Calu3 (cell line): ENCODE results near the gene CDC27. TPM values are rescaled to one million over a fixed set of nuclear protein-coding genes. Genes with fewer than 3 reads are reported as not detected.
A peak's percentile ranks its signal among the peaks of the same experiment; 100 is the strongest.

Experiments
- Bru-seq: library from RNA; stranded (reverse); fragments of 400-500 nt; gene quantifications from one replicate; lab custom pipeline; 2021; lab: Mats Ljungman, UMichigan
- BruChase-seq, 2 experiments: library from RNA; stranded (reverse); fragments of 400-500 nt; gene quantifications; one replicate each; lab custom pipeline; 2021; lab: Mats Ljungman, UMichigan
- BruUV-seq: library from RNA; stranded (reverse); fragments of 400-500 nt; replicated peaks from 2 replicates; lab custom pipeline; 2021; lab: Mats Ljungman, UMichigan
- CTCF ChIA-PET: fragments of 300-600 bp; sonication (Branson Sonifier 250); formaldehyde crosslinking; loops from one replicate; lab custom pipeline; 2022; ENCODE audit warnings: antibody characterized with exemption; lab: Charles Lee
- DNase-seq: peaks from one replicate; pipeline ENCODE4 v3.0.0; 2022
- H3K27ac Mint-ChIP-seq: one replicate; pipeline ENCODE4 v1.8.0; 2022; ENCODE audit warnings: mixed read lengths; ENCODE audit not compliant: unreplicated experiment
- H3K27me3 Mint-ChIP-seq: one replicate; pipeline ENCODE4 v1.8.0; 2022; ENCODE audit warnings: mixed read lengths; ENCODE audit not compliant: unreplicated experiment
- H3K36me3 Mint-ChIP-seq: one replicate; pipeline ENCODE4 v1.8.0; 2022; ENCODE audit warnings: mild to moderate bottlenecking, moderate library complexity, mixed read lengths; ENCODE audit not compliant: insufficient read depth, unreplicated experiment
- H3K4me1 Mint-ChIP-seq: one replicate; pipeline ENCODE4 v1.8.0; 2022; ENCODE audit warnings: mild to moderate bottlenecking, low read depth, mixed read lengths; ENCODE audit not compliant: unreplicated experiment
- H3K4me3 Mint-ChIP-seq: one replicate; pipeline ENCODE4 v1.8.0; 2022; ENCODE audit warnings: mild to moderate bottlenecking, low read depth, moderate library complexity, mixed read lengths; ENCODE audit not compliant: unreplicated experiment
- H3K9me3 Mint-ChIP-seq: one replicate; pipeline ENCODE4 v1.8.0; 2022; ENCODE audit warnings: low read depth, mixed read lengths; ENCODE audit not compliant: unreplicated experiment
- CTCF ChIP-seq: fragments of 200-600 bp; IDR thresholded peaks from one replicate; pipeline ENCODE4 v1.8.0; 2022; ENCODE audit warnings: antibody characterized with exemption; ENCODE audit not compliant: unreplicated experiment
- intact Hi-C: fragments of 100-400 bp; cut with micrococcal nuclease; formaldehyde crosslinking; loops from one replicate; pipeline ENCODE4 v1.10.0; 2022; ENCODE audit not compliant: unreplicated experiment
- long read RNA-seq: library from polyadenylated mRNA; stranded (forward); transcript quantifications from one replicate; pipeline ENCODE4 v2.0.0, GENCODE V29; 2022
- total RNA-seq: library from RNA; stranded (reverse); gene quantifications from 2 replicates; pipeline ENCODE4 v1.2.3, GENCODE V29; 2022

CDC27 gene
- total RNA-seq (132 and 133 TPM in 2 replicates), Bru-seq, nascent RNA (percentile 94 among the genes with signal in this experiment), BruChase-seq, experiment 1, labeled RNA remaining after a 6-hour chase (percentile 93 among the genes with signal in this experiment), BruChase-seq, experiment 2, labeled RNA remaining after a 2-hour chase (percentile 95 among the genes with signal in this experiment)
- long read RNA-seq, full-length matches to known transcripts, result 14 of 31 reads
- long read RNA-seq, partial matches to known transcripts, result 1 of 31 reads
- long read RNA-seq, other reads (novel, unspliced or antisense), result 16 of 31 reads

- CTCF ChIA-PET, result interaction anchor here (0.6 to 1.9 kb wide), 9 partner anchors 12 to 460 kb away, joined by 3 to 6 read pairs (median 3); partner anchors contain the start of genes EFCAB13 and KPNB1
- peak within 1 kb of the TSS; percentile 87 for H3K27ac Mint-ChIP-seq
- no peaks in the 10 kb centered on the region for H3K27me3 Mint-ChIP-seq
- peak; percentile 100 for DNase-seq
- H3K36me3 Mint-ChIP-seq, result peaks cover 17% of the 10 kb centered on the region
- peak within 1 kb of the TSS; percentile 93 for H3K4me3 Mint-ChIP-seq
- intact Hi-C loops, result no loop called here
- no peak for TF ChIP-seq CTCF
- H3K4me1 Mint-ChIP-seq, result peaks cover 28% of the 10 kb centered on the region
- BruUV-seq, result no TSS peak
- no peaks in the 10 kb centered on the region for H3K9me3 Mint-ChIP-seq
Measured at GRCh38 chr17:47188876-47189731, at the start of gene CDC27. TSS of gene CDC27 (minus strand) at chr17:47189295. CDS start at chr17:47189172, 123 bp downstream.

- intact Hi-C loops, result no loop called here
- Mint-ChIP-seq H3K36me3 (peaks cover 6% of the 10 kb centered on the region), H3K27me3 (no peaks in the 10 kb centered on the region), H3K27ac (no peak overlapping the region), H3K4me3 (no peak overlapping the region), H3K4me1 (peaks cover 21% of the 10 kb centered on the region), H3K9me3 (no peaks in the 10 kb centered on the region)
- no peak for TF ChIP-seq CTCF
- no TSS peak for BruUV-seq
- CTCF ChIA-PET, result no interaction called here
- DNase-seq, result no peak
Measured at GRCh38 chr17:47238321-47239010, 49.4 kb upstream of the CDC27 start.

- Mint-ChIP-seq H3K4me1 (peaks cover 21% of the 10 kb centered on the region), H3K36me3 (peaks cover 6% of the 10 kb centered on the region), H3K27ac (no peak overlapping the region), H3K27me3 (no peaks in the 10 kb centered on the region), H3K4me3 (no peak overlapping the region), H3K9me3 (no peaks in the 10 kb centered on the region)
- no TSS peak for BruUV-seq
- CTCF ChIA-PET, result no interaction called here
- intact Hi-C loops, result no loop called here
- no peak for DNase-seq
- no peak for TF ChIP-seq CTCF
Measured at GRCh38 chr17:47237841-47238240, 48.7 kb upstream of the CDC27 start.

GRCh38 chr17:47235923-47236322 lies 46.8 kb upstream of the CDC27 start:
- no TSS peak for BruUV-seq
- H3K4me1 Mint-ChIP-seq, result peaks cover 19% of the 10 kb centered on the region
- CTCF ChIA-PET, result no interaction called here
- H3K27me3 Mint-ChIP-seq, result no peaks in the 10 kb centered on the region
- no peaks in the 10 kb centered on the region for H3K9me3 Mint-ChIP-seq
- H3K27ac Mint-ChIP-seq, result no peak overlapping the region
- no peak for TF ChIP-seq CTCF
- H3K36me3 Mint-ChIP-seq, result peaks cover 6% of the 10 kb centered on the region
- no peak overlapping the region for H3K4me3 Mint-ChIP-seq
- intact Hi-C loops, result no loop called here
- no peak for DNase-seq
